ENCODE data around the gene TRPM7.

Gene TRPM7

GRCh38 chr15:50558012-50558411 is 128.6 kb downstream of the TRPM7 start:
- no peak for DNase-seq

GRCh38 chr15:50556642-50557371 is 129.8 kb downstream of the TRPM7 start:
- no peak for DNase-seq

- no peak for DNase-seq
These were observed 134.4 kb downstream of the TRPM7 start for GRCh38 chr15:50552238-50552637.

- no peak for DNase-seq
These were observed 137.3 kb downstream of the TRPM7 start for GRCh38 chr15:50549326-50549725.

GRCh38 chr15:50546566-50546965 is 140.0 kb downstream of the TRPM7 start, which contains the start of gene USP50:
TSS of gene USP50 (minus strand) at chr15:50546666. CDS start at chr15:50546525, 141 bp downstream.
- no peak for DNase-seq

- DNase-seq, result no peak
These were observed 142.2 kb downstream of the TRPM7 start for GRCh38 chr15:50544368-50544767.

- DNase-seq, result no peak
These were observed 143.0 kb downstream of the TRPM7 start for GRCh38 chr15:50543556-50543955.

- DNase-seq, result no peak
These were observed 143.7 kb downstream of the TRPM7 start for GRCh38 chr15:50542887-50543210.

GRCh38 chr15:50531766-50532165 is 154.8 kb downstream of the TRPM7 start:
- DNase-seq, result no peak

- DNase-seq, result no peak
These were observed 155.4 kb downstream of the TRPM7 start for GRCh38 chr15:50531163-50531562.

- DNase-seq, result no peak
These were observed 162.7 kb downstream of the TRPM7 start for GRCh38 chr15:50523851-50524251.

- DNase-seq, result no peak
These were observed 166.7 kb downstream of the TRPM7 start for GRCh38 chr15:50519740-50520425.

- DNase-seq, result no peak
These were observed 173.6 kb downstream of the TRPM7 start for GRCh38 chr15:50513001-50513400.
